Suprapubic skin (tissue), 4 donors: ENCODE results near the gene FA2H. TPM values are rescaled to one million over a fixed set of nuclear protein-coding genes. Genes with fewer than 3 reads are reported as not detected.
"Not testable (repeated sequence)": the region's sequence is repeated elsewhere in the genome, so short reads cannot be mapped to it uniquely, and the experiment has no call there.

Experiments
- DNase-seq, 2 donors: peaks; one replicate each; pipeline ENCODE4 v3.0.0-alpha.2; 2019; ENCODE audit warnings: low spot score in 2 of 2
- H3K27ac ChIP-seq: fragments of 200-600 bp; sonication (generic); one replicate; pipeline ENCODE4 v1.5.1; 2019
- H3K27me3 ChIP-seq: fragments of 200-600 bp; sonication (generic); one replicate; pipeline ENCODE4 v1.5.1; 2019
- H3K36me3 ChIP-seq: fragments of 200-600 bp; sonication (generic); one replicate; pipeline ENCODE4 v1.5.1; 2019
- H3K4me1 ChIP-seq: fragments of 200-600 bp; sonication (generic); one replicate; pipeline ENCODE4 v1.5.1; 2019
- H3K4me3 ChIP-seq: fragments of 200-600 bp; sonication (generic); one replicate; pipeline ENCODE4 v1.5.1; 2019; ENCODE audit warnings: mild to moderate bottlenecking
- H3K9me3 ChIP-seq: fragments of 200-600 bp; sonication (generic); one replicate; pipeline ENCODE4 v1.5.1; 2019
- CTCF ChIP-seq, 2 donors: fragments of 200-600 bp in 1 of 2; fragments of 450-650 bp in 1 of 2; sonication (generic) in 1 of 2; IDR thresholded peaks; one replicate each; pipeline ENCODE4 v1.5.1; 2016 to 2019; ENCODE audit warnings: antibody characterized with exemption in 2 of 2, mild to moderate bottlenecking in 1 of 2, moderate library complexity in 1 of 2
- EP300 ChIP-seq: sonication (generic); formaldehyde crosslinking; IDR thresholded peaks from one replicate; pipeline ENCODE4 v1.6.1; 2017; ENCODE audit warnings: antibody characterized with exemption
- POLR2A ChIP-seq, 2 donors: fragments of 450-650 bp; IDR thresholded peaks; one replicate each; pipeline ENCODE4 v1.6.1; 2017; ENCODE audit warnings: antibody characterized with exemption in 2 of 2, mild to moderate bottlenecking in 2 of 2, moderate library complexity in 2 of 2
- POLR2AphosphoS5 ChIP-seq, 3 donors: sonication (generic); formaldehyde crosslinking; IDR thresholded peaks; one replicate each; pipeline ENCODE4 v1.6.1; 2017; ENCODE audit warnings: antibody characterized with exemption in 3 of 3
- WGBS: methylation state at CpG from one replicate; pipeline ENCODE4 v1.1.5; 2018; 5-methylcytosine and 5-hydroxymethylcytosine counted together
- total RNA-seq, 4 donors: library from RNA; depleted of rRNA; stranded (reverse); fragments of >200 nt; gene quantifications; one replicate each; pipeline ENCODE4 v1.1.0, GENCODE V29; 2016

FA2H gene
- total RNA-seq, 4 donors from 2014 or later = 6.8 to 11.3 (median 8.8) TPM

DNA sequence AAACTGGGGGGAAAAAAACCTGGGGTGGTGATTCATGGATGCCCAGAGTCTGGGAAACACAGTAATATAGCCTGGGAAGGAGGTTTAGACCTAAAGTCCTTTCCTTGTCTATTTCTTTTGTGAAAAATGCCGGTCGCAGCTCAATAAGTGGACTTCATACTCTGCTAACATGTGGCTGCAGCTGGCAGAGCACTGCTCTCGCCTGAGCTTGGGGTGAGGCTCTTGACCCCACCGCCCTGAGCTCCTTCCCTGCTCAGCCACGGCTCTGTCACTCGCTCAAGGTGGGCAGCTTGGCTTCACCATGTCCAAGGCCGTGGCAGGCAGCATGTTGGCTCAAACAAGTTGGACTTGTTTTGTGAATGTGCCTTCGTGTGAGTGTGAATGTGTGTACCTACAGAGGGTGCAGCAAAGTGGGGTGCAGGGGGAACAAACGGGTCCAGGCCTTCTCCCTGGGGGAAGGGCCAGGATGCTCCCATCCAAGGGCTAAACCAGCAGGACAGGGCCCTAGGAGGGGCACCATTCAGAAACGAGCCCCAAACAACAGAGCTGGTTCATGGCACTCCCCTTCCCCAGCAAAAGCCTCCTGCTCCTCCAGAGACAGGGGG, 4.9 kb downstream of the FA2H start:
- TF ChIP-seq POLR2A (IDR thresholded peaks at IDR 0.05) = no peak
- TF ChIP-seq POLR2AphosphoS5 (IDR thresholded peaks at IDR 0.05) = no peak
- TF ChIP-seq EP300 = no peak
- no peak for TF ChIP-seq CTCF (IDR thresholded peaks at IDR 0.05)
- Histone ChIP-seq H3K36me3 (no peaks in the 10 kb centered on the region), H3K4me3 (no peak overlapping the region), H3K9me3 (no peaks in the 10 kb centered on the region), H3K27me3 (peaks cover 31% of the 10 kb centered on the region), H3K27ac (no peak overlapping the region), H3K4me1 (peaks cover 9% of the 10 kb centered on the region)
- DNase-seq = peak in 1 of 2 donors; percentile 38
- 75% methylated on average over 10 of the region's 10 CpGs for WGBS

DNA sequence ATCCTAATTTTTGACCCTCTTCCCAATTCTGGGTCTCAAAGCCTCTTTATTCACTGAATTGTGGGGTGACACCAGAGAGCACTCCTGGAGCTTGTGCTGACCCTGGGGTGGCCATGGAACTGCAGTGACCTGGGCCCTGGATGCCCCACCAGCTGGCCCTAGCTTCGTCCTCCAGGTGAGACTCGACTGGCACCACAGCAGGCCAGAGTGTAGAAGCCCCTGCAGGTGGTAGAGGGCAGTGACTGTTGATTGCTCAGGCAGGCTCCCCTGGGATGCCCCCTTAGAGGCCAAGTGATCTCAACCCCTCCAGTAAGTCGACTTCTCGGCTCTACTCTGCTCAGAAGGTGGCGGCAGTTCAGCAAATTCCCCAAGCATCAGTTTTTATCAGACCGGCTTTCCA, 6.4 kb downstream of the FA2H start:
- no peaks in the 10 kb centered on the region for H3K4me1 ChIP-seq
- peaks cover 20% of the 10 kb centered on the region for H3K27me3 ChIP-seq
- H3K36me3 ChIP-seq = no peaks in the 10 kb centered on the region
- H3K27ac ChIP-seq = no peak overlapping the region
- peak in 1 of 2 donors; percentile 63 for DNase-seq
- no peak overlapping the region for H3K4me3 ChIP-seq
- TF ChIP-seq POLR2A (IDR thresholded peaks at IDR 0.05) = no peak
- 100% methylated on average over 2 of the region's 6 CpGs for WGBS
- H3K9me3 ChIP-seq = no peaks in the 10 kb centered on the region

- Histone ChIP-seq H3K4me1 (no peaks in the 10 kb centered on the region), H3K27ac (no peak overlapping the region), H3K4me3 (no peak overlapping the region), H3K27me3 (peaks cover 20% of the 10 kb centered on the region), H3K9me3 (no peaks in the 10 kb centered on the region), H3K36me3 (no peaks in the 10 kb centered on the region)
- WGBS = 79% methylated on average over 7 of the region's 7 CpGs
- TF ChIP-seq CTCF (IDR thresholded peaks at IDR 0.05) (no peak), POLR2A (IDR thresholded peaks at IDR 0.05) (no peak), POLR2AphosphoS5 (IDR thresholded peaks at IDR 0.05) (no peak), EP300 (no peak)
- DNase-seq = peak in 1 of 2 donors; percentile 59
Observed at GRCh38 chr16:74767749-74768148, 6.9 kb downstream of the FA2H start.

- H3K9me3 ChIP-seq = no peaks in the 10 kb centered on the region
- no peaks in the 10 kb centered on the region for H3K4me1 ChIP-seq
- no peak for DNase-seq
- TF ChIP-seq POLR2AphosphoS5 (IDR thresholded peaks at IDR 0.05) = no peak
- no peak for TF ChIP-seq CTCF (IDR thresholded peaks at IDR 0.05)
- TF ChIP-seq EP300 = no peak
- no peak for TF ChIP-seq POLR2A (IDR thresholded peaks at IDR 0.05)
- H3K27ac ChIP-seq = no peak overlapping the region
- H3K4me3 ChIP-seq = no peak overlapping the region
- peaks cover 17% of the 10 kb centered on the region for H3K27me3 ChIP-seq
- no peaks in the 10 kb centered on the region for H3K36me3 ChIP-seq
- WGBS = 81% methylated on average over 7 of the region's 7 CpGs
Observed at GRCh38 chr16:74766729-74767128, 7.9 kb downstream of the FA2H start.

DNA sequence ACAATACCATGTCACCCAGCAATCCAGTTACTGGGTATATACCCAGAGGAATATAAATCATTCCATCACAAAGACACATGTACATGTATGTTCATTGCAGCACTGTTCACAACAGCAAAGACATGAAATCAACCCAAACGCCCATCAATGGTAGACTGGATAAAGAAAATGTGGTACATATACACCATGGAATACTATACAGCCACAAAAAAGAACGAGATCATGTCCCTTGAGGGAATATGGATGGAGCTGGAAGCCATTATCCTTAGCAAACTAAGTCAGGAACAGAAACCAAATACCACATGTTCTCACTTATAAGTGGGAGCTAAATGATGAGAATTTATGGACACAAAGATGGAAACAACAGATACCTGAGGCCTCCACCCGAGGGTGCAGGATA, 10.4 kb downstream of the FA2H start:
- not testable (repeated sequence) for H3K9me3 ChIP-seq, H3K4me3 ChIP-seq, H3K36me3 ChIP-seq, DNase-seq, H3K4me1 ChIP-seq, H3K27ac ChIP-seq
- 74% methylated on average over 3 of the region's 3 CpGs for WGBS
- peaks cover 14% of the 10 kb centered on the region for H3K27me3 ChIP-seq

DNA sequence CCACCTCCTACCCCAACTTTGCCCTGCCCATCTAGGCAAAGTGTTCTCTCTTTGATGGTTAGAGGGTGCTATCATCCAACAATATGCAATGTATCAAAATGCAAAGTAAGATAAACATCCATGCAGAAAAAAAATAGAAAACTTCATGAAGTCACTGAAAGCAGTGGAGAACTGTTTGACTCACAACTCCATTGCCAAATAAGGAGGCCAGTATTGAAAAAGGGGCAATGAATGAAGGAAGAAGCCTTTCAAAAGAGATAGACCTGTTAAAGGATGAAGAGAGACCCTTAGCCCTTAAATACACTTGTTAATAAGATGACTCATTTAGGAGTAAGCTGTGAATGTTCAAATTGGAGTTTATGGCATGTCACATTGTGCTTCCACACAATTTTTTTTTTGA, 13.0 kb downstream of the FA2H start:
- H3K9me3 ChIP-seq = no peaks in the 10 kb centered on the region
- no peaks in the 10 kb centered on the region for H3K36me3 ChIP-seq
- H3K4me3 ChIP-seq = no peak overlapping the region
- no peak for TF ChIP-seq POLR2AphosphoS5 (IDR thresholded peaks at IDR 0.05)
- no peak for TF ChIP-seq EP300
- no peak for TF ChIP-seq POLR2A (IDR thresholded peaks at IDR 0.05)
- no peak for TF ChIP-seq CTCF (IDR thresholded peaks at IDR 0.05)
- peaks cover 3% of the 10 kb centered on the region for H3K27me3 ChIP-seq
- no peak overlapping the region for H3K27ac ChIP-seq
- no peaks in the 10 kb centered on the region for H3K4me1 ChIP-seq
- no peak for DNase-seq
